ENCODE measurements around the gene ATP9B.

Gene ATP9B

DNA sequence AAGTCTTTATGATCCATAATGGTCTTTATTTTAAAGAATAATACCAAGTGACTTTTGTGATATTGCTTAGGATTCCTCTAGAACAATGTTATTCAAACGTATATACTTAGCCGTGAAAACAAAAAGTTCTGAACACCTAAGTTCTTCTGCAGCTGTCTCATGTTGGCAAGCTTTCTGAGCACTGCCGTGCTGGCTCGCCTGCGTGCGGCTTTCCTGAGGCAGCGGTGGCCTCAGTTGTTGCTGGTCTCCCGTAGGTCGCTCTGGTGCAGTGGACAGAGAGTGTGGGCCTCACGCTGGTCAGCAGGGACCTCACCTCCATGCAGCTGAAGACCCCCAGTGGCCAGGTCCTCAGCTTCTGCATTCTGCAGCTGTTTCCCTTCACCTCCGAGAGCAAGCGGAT is 259.7 kb downstream of the ATP9B start:
- DNase-seq (ENCODE audit: low read depth in 3 of 3), result no peak

DNA sequence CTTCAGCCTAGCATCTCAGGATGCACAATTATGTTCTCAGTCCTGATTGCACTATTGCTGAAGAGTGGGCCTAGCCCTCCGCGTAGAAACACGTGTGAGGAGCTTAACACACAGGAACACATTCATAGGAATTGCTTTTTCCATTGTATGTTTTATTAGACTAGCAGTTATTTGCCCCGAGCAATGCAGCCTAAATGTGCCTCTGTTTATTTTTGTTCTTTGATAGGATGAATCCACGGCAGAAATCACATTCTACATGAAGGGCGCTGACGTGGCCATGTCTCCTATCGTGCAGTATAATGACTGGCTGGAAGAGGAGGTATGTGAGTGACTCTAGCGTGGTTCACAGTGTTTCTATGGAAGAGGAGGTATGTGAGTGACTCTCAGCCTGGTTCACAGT is 260.6 kb downstream of the ATP9B start:
- DNase-seq (ENCODE audit: low read depth in 3 of 3), result no peak

DNA sequence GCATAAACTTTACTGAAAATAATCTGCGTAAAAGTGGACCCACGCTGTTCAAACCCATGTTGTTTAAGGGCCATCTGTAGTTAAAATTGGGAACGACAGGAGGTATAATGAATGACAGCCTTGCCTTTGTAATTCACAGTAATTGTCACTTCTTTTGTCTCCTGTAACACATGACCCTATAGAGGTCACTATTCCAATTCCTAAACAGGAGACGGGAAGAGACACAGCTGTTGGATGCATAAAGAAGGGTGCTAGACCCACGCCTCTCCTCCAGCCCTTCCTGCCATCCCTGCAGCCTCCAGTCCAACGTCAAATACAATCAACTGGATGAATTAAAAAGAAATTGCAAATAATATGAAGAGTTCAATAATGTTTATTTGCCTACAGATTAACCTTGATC is 263.5 kb downstream of the ATP9B start:
- DNase-seq (ENCODE audit: low read depth in 3 of 3), result no peak

DNA sequence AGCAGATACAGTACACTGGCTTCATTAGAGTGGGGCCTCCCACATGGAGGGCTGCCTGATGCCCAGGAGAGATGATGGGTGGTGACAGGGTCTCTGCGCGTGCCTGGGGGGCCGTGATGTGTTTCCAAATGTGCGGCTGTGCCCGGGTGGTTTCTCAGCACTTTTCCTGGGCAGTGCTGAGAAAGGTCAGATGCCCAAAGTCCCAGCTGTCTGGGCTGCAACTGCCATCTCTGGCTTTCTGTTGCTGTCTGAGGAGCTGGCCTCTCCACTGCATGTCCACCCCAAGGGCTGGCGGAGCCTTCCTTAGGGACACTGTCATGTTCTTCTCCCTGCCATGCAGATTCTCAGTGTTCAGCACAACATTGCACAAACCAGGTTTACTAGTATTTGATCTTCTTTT is 263.9 kb downstream of the ATP9B start:
- no peak for DNase-seq (ENCODE audit: low read depth in 3 of 3)

DNA sequence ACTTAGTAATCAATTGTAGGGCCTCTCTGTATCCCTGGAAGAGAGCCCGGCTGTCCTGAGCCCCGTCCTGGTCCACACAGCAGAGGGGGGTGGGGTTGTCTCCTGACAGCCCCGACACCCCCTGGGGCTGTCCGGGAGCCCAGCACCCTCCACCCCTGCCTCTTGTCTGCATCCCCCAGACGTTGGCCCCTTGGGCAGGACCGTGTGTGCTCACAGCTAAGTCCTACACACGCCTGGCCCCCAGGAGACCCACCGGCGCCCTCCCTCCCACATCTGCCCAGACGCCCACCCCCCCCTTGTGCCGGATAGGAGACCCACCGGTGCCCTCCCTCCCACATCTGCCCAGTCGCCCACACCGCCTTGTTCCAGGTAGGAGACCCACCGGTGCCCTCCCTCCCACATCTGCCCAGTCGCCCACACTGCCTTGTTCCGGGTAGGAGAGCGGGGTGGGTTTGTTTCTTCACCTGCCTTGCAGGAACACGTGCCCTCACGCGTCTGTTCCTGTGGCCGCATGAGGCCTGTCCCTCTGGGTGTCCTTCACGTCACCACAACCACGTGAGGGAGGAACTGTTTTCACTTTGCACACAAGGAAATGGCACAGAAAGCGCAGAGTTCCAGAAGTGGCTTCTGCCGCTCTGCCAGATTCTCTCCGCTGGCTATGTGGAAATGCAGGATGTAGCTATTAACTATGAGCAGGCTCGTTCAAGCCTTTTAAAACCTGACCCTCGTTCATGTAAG is 265.5 kb downstream of the ATP9B start:
- DNase-seq (ENCODE audit: low read depth in 3 of 3), result no peak

DNA sequence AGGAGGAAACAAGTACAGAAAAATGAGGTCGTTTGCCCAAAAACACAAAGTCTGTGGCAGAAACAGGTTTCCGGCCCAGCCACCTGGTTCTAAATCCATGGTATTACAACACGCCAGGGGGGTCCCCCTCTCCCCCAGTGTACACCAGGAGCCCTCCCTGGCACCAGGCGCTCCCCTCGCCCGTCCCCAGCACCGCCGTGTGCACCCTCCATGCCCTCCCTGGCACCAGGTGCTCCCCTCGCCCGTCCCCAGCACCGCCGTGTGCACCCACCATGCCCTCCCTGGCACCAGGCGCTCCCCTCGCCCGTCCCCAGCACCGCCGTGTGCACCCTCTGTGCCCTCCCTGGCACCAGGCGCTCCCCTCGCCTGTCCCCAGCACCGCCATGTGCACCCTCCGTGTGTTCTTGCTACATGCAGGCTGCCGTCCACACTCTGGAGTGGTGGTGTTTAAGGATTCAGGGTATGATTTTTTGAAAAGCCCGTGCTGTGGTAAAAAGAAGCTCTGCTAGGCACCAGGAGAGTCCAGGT is 266.7 kb downstream of the ATP9B start:
- no peak for DNase-seq (ENCODE audit: low read depth in 3 of 3)

DNA sequence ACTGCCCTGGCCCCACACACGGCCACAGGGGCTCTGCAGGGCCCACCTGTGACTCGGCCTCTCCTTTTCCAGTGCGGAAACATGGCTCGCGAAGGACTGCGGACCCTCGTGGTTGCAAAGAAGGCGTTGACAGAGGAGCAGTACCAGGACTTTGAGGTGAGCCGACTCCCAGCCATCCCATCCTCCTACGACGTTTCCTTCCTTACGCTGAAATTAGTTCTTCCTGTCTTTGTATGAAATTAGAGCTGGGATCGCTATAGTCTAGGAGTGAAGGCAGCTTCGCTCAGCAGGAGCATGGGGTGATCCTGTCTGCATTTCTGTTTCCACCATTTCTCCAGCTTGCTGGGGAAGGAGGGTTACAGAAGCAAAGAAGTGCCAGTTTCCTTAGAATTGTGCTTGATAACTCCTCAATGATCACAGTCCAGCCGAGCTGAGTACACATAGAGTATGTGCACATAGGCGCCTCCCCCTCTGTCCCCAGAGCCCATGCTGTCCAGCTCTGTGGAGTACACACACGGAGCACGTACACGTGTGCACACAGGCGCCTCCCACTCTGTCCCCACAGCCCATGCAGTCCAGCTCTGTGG is 267.5 kb downstream of the ATP9B start:
- no peak for DNase-seq (ENCODE audit: low read depth in 3 of 3)

DNA sequence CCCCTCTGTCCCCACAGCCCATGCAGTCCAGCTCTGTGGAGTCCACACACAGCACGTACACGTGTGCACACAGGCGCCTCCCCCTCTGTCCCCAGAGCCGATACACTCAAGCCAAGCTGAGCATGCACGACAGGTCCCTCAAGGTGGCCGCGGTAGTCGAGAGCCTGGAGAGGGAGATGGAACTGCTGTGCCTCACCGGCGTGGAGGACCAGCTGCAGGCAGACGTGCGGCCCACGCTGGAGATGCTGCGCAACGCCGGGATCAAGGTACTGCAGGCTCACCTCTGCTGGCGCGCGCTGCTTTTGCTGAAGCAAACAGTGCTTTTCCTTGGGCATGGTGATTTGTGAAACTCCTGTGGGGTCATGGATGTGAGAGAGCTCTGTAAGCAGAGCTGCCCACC is 268.0 kb downstream of the ATP9B start:
- DNase-seq (ENCODE audit: low read depth in 3 of 3), result no peak

DNA sequence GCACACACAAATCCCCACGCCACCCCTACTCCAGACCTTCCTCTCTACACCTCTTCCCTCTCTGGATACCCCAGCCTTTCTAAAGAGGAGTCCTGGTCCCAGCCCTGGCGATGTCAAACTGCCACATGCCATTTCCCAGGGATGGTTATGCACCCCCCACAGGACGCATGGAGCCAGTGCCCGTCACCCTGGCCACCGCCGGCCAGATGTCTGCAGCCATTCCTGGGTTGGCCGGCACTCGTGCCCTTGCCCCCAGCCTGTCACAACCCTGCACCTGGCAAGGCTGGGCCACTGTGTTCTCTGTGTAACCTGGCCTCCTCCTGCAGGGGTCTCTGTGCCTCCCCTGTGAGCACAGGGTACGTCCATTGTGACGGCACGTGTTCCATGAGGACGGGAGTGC is 268.4 kb downstream of the ATP9B start:
- DNase-seq (ENCODE audit: low read depth in 3 of 3), result no peak

DNA sequence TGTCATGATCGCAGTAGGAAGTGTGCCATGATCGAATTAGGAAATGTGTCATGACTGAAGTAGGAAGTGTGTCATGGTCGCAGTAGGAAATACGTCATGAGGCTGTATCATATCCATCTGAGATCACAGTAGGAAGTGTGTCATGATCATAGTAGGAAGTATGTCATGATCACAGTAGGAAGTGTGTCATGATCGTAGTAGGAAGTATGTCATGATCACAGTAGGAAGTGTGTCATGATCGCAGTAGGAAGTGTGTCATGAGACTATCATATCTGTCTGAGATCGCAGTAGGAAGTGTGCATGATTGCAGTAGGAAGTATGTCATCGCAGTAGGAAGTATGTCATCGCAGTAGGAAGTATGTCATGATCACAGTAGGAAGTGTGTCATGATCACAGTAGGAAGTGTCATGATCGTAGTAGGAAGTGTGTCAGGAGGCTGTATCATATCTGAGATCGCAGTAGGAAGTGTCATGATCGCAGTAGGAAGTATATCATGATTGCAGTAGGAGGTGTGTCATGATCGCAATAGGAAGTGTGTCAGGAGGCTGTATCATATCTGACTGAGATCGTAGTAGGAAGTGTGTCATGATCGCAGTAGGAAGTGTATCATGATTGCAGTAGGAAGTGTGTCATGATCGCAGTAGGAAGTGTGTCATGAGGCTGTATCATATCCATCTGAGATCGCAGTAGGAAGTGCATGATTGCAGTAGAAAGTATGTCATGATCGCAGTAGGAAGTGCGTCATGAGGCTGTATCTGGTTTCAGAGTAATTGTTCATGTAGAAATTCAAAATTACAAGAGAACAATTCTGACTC is 270.1 kb downstream of the ATP9B start:
- no peak for DNase-seq (ENCODE audit: low read depth in 3 of 3)

DNA sequence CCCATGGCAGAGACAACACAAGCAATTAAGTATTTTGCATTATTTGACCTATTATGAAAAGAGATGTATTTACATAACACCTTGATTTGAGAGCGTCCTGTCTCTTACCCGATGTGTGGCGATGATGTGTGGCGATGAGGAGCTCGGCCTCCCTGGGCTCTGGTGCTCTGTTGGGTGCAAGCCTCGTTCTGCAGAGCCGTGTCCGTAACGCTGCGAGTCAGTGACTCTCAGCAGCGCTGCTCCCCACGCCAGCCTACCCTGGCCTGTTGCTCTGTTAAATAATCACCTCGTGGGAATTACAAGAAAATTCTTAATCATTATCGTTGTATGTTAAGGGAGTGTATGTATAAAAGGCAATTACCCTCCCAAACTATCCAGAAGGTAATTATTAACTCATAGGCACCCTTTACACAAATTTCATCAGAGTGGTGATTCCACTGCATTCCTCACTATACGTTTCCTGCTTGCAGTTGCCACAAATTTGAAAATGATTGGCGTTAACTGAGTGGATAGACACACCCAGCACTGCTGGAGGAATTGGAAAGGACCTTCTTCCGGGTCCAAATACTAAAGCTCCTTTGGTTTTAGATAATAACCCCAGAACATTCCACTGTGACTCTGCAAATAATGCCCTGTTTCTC is 274.5 kb downstream of the ATP9B start:
- no peak for DNase-seq (ENCODE audit: low read depth in 3 of 3)

DNA sequence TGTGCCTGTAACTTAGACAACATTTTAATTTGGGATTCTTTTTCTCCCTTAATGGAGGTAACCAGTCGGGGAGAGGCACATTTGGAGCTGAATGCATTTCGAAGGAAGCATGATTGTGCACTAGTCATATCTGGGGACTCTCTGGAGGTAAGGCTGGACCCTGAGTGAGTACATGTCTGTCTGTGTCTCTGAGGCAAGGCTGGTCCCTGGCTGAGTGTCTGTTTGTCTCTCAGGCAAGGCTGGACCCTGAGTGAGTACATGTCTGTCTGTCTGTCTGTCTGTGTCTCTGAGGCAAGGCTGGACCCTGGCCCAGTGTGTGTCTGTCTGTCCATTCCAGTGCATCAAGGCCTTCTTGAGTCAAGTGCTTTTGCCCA is 275.0 kb downstream of the ATP9B start:
- no peak for DNase-seq (ENCODE audit: low read depth in 3 of 3)

DNA sequence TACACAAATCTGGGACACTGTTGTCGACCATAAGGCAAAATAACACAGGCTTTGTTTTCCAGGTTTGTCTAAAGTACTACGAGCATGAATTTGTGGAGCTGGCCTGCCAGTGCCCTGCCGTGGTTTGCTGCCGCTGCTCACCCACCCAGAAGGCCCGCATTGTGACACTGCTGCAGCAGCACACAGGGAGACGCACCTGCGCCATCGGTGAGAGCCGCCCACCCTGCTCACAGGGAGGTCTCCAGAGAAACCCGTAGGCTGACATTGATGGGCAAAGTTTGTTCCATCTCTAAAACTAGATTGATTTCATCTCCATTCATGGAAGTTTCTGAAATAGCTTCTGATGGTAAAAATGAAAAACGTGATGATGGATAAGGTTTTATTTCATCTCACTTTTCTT is 276.2 kb downstream of the ATP9B start:
- DNase-seq (ENCODE audit: low read depth in 3 of 3), result no peak

DNA sequence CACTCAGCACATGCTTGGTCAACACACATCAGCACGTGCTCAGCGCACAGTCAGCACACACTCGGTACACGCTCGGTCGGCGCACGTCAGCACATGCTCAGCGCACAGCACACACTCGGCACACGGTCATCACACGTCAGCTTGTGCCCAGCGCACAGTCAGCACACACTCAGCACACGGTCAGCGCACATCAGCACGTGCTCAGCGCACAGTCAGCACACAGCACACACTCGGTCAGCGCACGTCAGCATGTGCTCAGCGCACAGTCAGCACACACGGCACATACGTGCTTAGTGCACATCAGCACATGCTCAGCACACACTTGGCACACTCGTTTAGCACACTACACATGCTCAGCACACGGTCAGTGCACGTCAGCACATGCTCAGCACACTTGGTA is 276.8 kb downstream of the ATP9B start:
- DNase-seq (ENCODE audit: low read depth in 3 of 3), result no peak

DNA sequence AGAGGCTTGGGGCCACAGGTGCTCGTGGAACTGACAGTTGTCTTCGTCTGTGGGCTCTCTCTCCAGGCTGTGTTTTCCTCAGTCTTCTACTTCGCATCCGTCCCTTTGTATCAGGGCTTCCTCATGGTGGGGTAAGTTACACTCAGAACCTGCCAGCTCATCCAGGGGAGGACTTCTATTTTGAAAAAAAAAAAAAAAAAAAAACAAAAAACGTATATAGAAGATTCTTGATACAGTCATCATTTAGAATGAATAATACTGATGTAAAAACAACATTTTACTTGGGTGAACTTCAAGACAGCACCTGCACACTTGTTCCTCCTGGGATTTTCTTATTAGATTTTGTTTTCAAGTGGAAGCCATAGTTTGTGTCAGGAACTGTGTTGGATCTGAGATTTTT is 278.9 kb downstream of the ATP9B start:
- no peak for DNase-seq (ENCODE audit: low read depth in 3 of 3)

DNA sequence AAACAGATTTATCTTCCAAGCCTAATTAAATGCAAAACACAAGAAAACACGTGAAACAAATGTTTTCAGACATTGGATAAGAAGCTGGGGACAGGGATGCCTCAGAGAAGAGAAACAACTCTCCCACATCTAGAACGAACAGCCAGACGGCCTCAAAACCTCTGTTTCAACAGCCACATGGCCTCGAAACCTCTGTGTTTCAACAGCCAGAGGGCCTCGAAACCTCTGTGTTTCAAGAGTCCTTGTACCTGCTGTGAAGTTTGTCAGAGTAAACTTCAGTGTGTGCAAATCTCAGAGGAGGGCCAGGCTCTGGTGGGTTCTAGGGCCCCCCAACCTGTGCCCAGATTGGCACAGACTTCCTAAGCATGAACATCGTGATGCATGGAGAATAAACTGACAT is 283.2 kb downstream of the ATP9B start:
- no peak for DNase-seq (ENCODE audit: low read depth in 3 of 3)

DNA sequence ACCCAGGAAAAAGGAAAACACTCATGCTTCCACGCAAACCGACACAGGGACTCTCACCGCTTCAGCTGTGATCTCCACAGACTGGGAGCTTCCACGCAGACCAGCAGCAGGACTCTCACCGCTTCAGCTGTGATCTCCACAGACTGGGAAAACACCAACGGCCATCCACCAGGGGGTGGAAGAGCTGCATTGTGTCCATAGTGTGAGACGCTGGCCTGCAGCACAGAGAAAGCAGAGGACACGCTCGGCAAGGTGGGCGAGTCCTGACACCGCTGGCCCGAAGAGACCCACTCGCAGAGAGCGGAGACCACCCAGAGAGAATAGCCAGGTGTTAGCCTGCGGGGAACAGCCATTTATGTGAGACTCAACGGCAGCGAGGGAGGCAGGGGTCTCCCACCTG is 284.1 kb downstream of the ATP9B start:
- no peak for DNase-seq (ENCODE audit: low read depth in 3 of 3)

DNA sequence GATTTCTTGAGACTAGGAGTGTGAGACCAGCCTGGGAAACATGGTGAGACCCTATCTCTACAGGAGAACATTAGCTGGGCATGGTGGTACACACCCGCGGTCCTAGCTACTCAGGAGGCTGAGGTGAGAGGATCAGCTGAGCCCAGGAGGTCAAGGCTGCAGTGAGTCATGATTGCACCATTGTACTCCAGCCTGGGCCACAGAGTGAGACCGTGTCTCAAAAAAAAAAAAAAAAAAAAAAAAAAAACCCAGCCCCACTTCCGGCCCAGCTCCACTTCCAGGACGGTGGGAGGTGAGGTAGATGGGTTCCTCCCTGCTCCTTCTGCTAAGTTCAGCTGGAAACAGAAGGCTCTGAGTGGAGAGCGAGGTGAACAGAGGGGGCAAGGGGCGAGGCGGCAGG is 285.2 kb downstream of the ATP9B start:
- no peak for DNase-seq (ENCODE audit: low read depth in 3 of 3)

DNA sequence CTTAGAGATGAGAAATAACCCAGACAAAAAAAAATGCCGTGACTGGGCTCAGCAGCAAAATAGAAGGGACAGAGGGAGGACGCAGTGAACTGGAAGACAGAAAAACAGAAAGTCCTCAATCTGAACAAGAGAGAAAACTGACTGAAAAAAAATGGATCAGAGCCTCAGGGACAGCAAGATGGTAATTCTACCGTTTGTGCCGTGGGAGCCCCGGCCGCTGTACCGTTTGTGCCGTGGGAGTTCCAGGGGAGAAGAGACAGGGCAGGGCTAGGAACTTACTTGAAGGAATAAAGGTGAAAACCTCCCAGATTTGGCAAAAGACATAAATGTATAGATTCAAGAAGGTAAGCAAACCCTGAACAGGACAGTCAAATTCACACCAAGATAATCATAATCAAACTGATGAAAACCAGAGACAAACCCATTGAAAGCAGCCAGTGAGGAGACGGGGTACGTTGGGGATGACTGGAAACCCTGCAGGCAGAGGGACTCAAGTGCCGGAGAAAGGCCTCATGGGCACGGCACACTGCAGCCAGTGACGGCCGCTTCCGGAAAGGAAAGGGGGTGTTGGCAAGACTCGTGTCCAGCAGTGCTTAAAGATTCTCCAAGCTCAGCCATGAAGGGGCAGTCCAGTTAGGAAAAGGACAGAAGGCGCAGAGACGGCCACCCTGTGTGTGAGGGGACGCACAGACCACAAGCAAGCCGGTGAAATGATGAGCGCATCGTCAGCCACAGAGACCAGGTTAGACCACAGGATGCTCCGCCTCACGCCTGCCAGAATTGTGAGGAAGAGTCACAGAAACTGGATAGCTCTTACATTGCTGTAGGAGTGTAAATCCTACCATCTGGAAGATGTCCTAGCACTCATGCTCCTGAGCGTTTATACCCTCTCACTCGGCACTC is 286.5 kb downstream of the ATP9B start:
- no peak for DNase-seq (ENCODE audit: low read depth in 3 of 3)

DNA sequence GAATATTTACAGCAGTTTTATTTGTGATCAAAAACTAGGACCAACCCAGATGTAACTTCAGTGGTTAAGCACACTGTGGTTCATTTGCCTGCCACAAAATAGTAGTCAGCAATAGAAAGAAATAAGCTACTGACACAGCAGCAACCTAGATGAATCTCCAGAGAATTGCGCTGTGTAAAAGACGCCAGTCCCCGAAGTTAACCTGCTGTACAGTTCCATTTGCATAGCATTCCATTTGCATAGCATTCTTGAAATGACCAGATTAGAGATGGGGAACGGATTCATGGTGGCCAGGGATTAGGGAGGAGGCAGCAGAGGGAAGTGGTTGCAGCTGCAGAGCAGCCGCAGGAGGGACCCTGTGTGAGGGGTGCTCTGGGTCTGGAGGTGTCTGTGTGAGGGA is 287.2 kb downstream of the ATP9B start:
- DNase-seq (ENCODE audit: low read depth in 3 of 3), result no peak

DNA sequence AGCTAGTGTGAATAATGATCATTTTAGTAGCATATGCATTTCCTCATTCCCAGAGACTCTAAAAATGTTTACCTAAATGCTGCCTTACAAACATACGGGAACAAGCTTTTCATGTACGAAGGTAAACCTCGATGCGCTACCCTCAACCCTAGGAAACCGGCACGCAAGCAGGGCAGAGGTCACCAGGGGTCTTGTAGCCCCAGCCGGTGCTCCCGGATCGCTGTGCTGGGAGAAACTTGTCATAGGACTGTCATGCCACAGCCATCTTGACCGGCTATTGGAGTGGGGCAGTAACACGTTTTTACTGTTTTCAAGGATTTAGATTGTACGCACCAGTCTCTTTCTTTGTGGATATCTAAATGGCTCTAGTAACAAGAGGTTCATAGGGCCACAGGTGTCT is 291.7 kb downstream of the ATP9B start:
- DNase-seq (ENCODE audit: low read depth in 3 of 3), result no peak
